Liver (tissue), 9 donors: ENCODE data around the gene LIM2. TPM values are rescaled to one million over a fixed set of nuclear protein-coding genes. Genes with fewer than 3 reads are reported as not detected.
A peak's percentile ranks its signal among the peaks of the same experiment; 100 is the strongest.

Source experiments
- DNase-seq: peaks from one replicate; pipeline ENCODE4 v3.0.0-alpha.2; 2017; ENCODE audit warnings: low spot score
- H3K27ac ChIP-seq, 2 donors: one replicate each; pipeline ENCODE4 v1.7.0; 2013; ENCODE audit warnings: inconsistent platforms in 2 of 2, low read length in 2 of 2, control low read depth in 1 of 2, low read depth in 1 of 2, mild to moderate bottlenecking in 1 of 2
- H3K27me3 ChIP-seq, 4 donors: one replicate each; pipeline versions ENCODE4 v1.6.1 to v1.7.0; 2013; ENCODE audit warnings: low read length in 3 of 4, inconsistent platforms in 1 of 4, mild to moderate bottlenecking in 1 of 4, moderate library complexity in 1 of 4; ENCODE audit not compliant: control insufficient read depth in 4 of 4, insufficient read depth in 4 of 4
- H3K36me3 ChIP-seq, 4 donors: one replicate each; pipeline versions ENCODE4 v1.6.1 to v1.7.0; 2013; ENCODE audit warnings: low read length in 3 of 4, mild to moderate bottlenecking in 3 of 4, low read depth in 1 of 4, moderate library complexity in 1 of 4; ENCODE audit not compliant: control insufficient read depth in 4 of 4, insufficient read depth in 3 of 4
- H3K4me1 ChIP-seq, 4 donors: one replicate each; pipeline versions ENCODE4 v1.6.1 to v1.7.0; 2013; ENCODE audit warnings: low read length in 3 of 4, mild to moderate bottlenecking in 3 of 4, moderate library complexity in 1 of 4; ENCODE audit not compliant: control insufficient read depth in 4 of 4, insufficient read depth in 4 of 4
- H3K4me3 ChIP-seq, 3 donors: one replicate each; pipeline versions ENCODE4 v1.6.1 to v1.7.0; 2013; ENCODE audit warnings: low read length in 3 of 3, control low read depth in 1 of 3, low read depth in 1 of 3, mild to moderate bottlenecking in 1 of 3
- H3K9ac ChIP-seq, 2 donors: one replicate each; pipeline ENCODE4 v1.7.0; 2013; ENCODE audit warnings: low read length in 2 of 2, mild to moderate bottlenecking in 2 of 2, moderate library complexity in 2 of 2, control low read depth in 1 of 2, low read depth in 1 of 2
- H3K9me3 ChIP-seq, 4 donors: one replicate each; pipeline versions ENCODE4 v1.6.1 to v1.7.0; 2013; ENCODE audit warnings: low read length in 3 of 4; ENCODE audit not compliant: control insufficient read depth in 4 of 4
- EGR1 ChIP-seq, 2 donors: IDR thresholded peaks; 2 replicates each; pipeline ENCODE4 v1.6.1; 2016 to 2018; ENCODE audit warnings: antibody characterized with exemption in 2 of 2, low read depth in 2 of 2
- FOXA1 ChIP-seq: IDR thresholded peaks from 2 replicates; pipeline ENCODE4 v1.6.1; 2016; ENCODE audit warnings: antibody characterized with exemption
- GABPA ChIP-seq, 2 donors: IDR thresholded peaks in 1 of 2; conservative IDR thresholded peaks in 1 of 2; 2 replicates each; pipeline ENCODE4 v1.6.1; 2016; ENCODE audit warnings: antibody characterized with exemption in 2 of 2, mild to moderate bottlenecking in 1 of 2, moderate library complexity in 1 of 2
- HNF4A ChIP-seq, 2 donors: conservative IDR thresholded peaks; 2 replicates each; pipeline ENCODE4 v1.6.1; 2016; ENCODE audit warnings: antibody characterized with exemption in 2 of 2, mild to moderate bottlenecking in 2 of 2
- HNF4G ChIP-seq: IDR thresholded peaks from 2 replicates; pipeline ENCODE4 v1.6.1; 2016; ENCODE audit warnings: antibody characterized with exemption
- JUND ChIP-seq, 2 donors: IDR thresholded peaks; 2 replicates each; pipeline ENCODE4 v1.6.1; 2016; ENCODE audit warnings: antibody characterized with exemption in 2 of 2
- NR2F2 ChIP-seq: IDR thresholded peaks from 2 replicates; pipeline ENCODE4 v1.6.1; 2016; ENCODE audit warnings: antibody characterized with exemption
- RAD21 ChIP-seq, 2 donors: IDR thresholded peaks; 2 replicates each; pipeline ENCODE4 v1.6.1; 2016; ENCODE audit warnings: antibody characterized with exemption in 2 of 2, mild to moderate bottlenecking in 2 of 2
- RXRA ChIP-seq, 2 donors: IDR thresholded peaks; 2 replicates each; pipeline ENCODE4 v1.6.1; 2017 to 2018; ENCODE audit warnings: antibody characterized with exemption in 2 of 2, mild to moderate bottlenecking in 1 of 2
- SP1 ChIP-seq: IDR thresholded peaks from 2 replicates; pipeline ENCODE4 v1.6.1; 2018; ENCODE audit warnings: antibody characterized with exemption, mild to moderate bottlenecking
- TAF1 ChIP-seq: conservative IDR thresholded peaks from 2 replicates; pipeline ENCODE4 v1.6.1; 2016; ENCODE audit warnings: antibody characterized with exemption, mild to moderate bottlenecking
- YY1 ChIP-seq: IDR thresholded peaks from 2 replicates; pipeline ENCODE4 v1.6.1; 2016; ENCODE audit warnings: antibody characterized with exemption, mild to moderate bottlenecking
- ZBTB33 ChIP-seq: IDR thresholded peaks from 2 replicates; pipeline ENCODE4 v1.6.1; 2016; ENCODE audit warnings: antibody characterized with exemption
- WGBS: extraction: QIAGEN DNeasy Blood & Tissue Kit; methylation state at CpG from one replicate; pipeline ENCODE4 v1.1.7; 2013; 5-methylcytosine and 5-hydroxymethylcytosine counted together
- polyA plus RNA-seq, 2 donors: library from polyadenylated mRNA; stranded (reverse) in 1 of 2; unstranded in 1 of 2; fragments of 200-250 nt in 1 of 2; fragments of >200 nt in 1 of 2; fragmentation: Nextera tagmentation in 1 of 2; extraction: Ambion mirVana in 1 of 2; gene quantifications; one replicate each; pipeline versions ENCODE4 v1.2.1 to v1.2.3, GENCODE V29; 2013 to 2015
- total RNA-seq, 2 donors: library from RNA; depleted of rRNA; stranded (reverse); fragments of >200 nt; gene quantifications; one replicate each; pipeline ENCODE4 v1.2.3, GENCODE V29; 2014
- TF ChIP-seq, protein P1 (sequence below): fragments of 150-350 bp; IDR thresholded peaks from 2 replicates; pipeline ENCODE4 v1.5.1; 2017; ENCODE audit warnings: improper control_type of control experiment, low read depth, low read length; ENCODE audit not compliant: missing input control
- TF ChIP-seq, protein P2 (sequence below): IDR thresholded peaks from 2 replicates; pipeline ENCODE4 v1.6.1; 2016; ENCODE audit warnings: antibody characterized with exemption, mild to moderate bottlenecking
- TF ChIP-seq, protein P3 (sequence below): IDR thresholded peaks from 2 replicates; pipeline ENCODE4 v1.6.1; 2016; ENCODE audit warnings: antibody characterized with exemption
- donor health status: healthy.
- donor health status: healthy.
- donor health status: healthy.
- donor health status: healthy.
- donor health status: healthy.

Gene LIM2
- total and polyA plus RNA-seq, 4 donors = not detected

DNA sequence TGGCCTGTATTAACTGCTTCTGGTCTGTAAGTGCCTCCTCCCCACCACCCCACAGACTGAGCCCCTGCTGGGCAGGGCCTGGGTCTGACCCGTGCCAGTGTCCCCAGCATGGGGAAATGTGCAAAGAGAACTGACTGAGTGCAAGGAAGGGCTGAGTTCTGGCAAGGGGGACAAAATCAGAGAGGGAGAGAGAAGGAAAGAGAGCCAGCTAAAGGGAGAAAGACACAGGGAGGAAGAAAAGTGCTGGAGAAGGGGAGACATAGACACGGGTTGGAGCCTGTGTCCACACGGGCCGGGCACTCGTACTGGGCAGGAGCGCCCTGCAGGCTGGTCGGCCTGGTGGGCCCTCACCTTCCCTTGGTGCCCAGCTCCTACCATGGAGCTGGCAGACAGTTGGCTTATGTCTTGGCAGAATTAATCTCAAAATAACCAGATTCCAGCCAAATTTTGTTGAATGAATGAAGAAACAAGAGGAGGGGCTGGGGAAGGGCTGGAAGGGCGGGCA is 16.5 kb downstream of the LIM2 start:
- peaks cover 0 to 13% (median 5%) of the 10 kb centered on the region in 4 donors for H3K4me1 ChIP-seq
- no peaks in the 10 kb centered on the region for H3K9me3 ChIP-seq
- DNase-seq = no peak
- TF ChIP-seq EGR1 (IDR thresholded peaks at IDR 0.05; ENCODE audit: low read depth in 2 of 2) = no peak
- TF ChIP-seq HNF4G = no peak
- no peak for TF ChIP-seq SP1
- TF ChIP-seq, protein P1, sequence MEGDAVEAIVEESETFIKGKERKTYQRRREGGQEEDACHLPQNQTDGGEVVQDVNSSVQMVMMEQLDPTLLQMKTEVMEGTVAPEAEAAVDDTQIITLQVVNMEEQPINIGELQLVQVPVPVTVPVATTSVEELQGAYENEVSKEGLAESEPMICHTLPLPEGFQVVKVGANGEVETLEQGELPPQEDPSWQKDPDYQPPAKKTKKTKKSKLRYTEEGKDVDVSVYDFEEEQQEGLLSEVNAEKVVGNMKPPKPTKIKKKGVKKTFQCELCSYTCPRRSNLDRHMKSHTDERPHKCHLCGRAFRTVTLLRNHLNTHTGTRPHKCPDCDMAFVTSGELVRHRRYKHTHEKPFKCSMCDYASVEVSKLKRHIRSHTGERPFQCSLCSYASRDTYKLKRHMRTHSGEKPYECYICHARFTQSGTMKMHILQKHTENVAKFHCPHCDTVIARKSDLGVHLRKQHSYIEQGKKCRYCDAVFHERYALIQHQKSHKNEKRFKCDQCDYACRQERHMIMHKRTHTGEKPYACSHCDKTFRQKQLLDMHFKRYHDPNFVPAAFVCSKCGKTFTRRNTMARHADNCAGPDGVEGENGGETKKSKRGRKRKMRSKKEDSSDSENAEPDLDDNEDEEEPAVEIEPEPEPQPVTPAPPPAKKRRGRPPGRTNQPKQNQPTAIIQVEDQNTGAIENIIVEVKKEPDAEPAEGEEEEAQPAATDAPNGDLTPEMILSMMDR = no peak
- TF ChIP-seq JUND (IDR thresholded peaks at IDR 0.05) = no peak
- TF ChIP-seq RAD21 (IDR thresholded peaks at IDR 0.05) = no peak
- no peak for TF ChIP-seq RXRA (IDR thresholded peaks at IDR 0.05)
- TF ChIP-seq TAF1 = no peak
- TF ChIP-seq HNF4A (conservative IDR thresholded peaks at IDR 0.05) = no peak
- no peak overlapping the region for H3K9ac ChIP-seq
- H3K36me3 ChIP-seq = no peaks in the 10 kb centered on the region
- WGBS = 79% methylated on average over 8 of the region's 8 CpGs
- peak overlapping the region in 1 of 3 donors; percentile 5 for H3K4me3 ChIP-seq
- H3K27ac ChIP-seq = no peak overlapping the region
- H3K27me3 ChIP-seq = no peaks in the 10 kb centered on the region

- Histone ChIP-seq H3K4me1 (peaks cover 0 to 18% (median 9%) of the 10 kb centered on the region in 4 donors), H3K27me3 (no peaks in the 10 kb centered on the region), H3K4me3 (no peak overlapping the region), H3K9ac (no peak overlapping the region), H3K27ac (no peak overlapping the region), H3K9me3 (no peaks in the 10 kb centered on the region), H3K36me3 (no peaks in the 10 kb centered on the region)
- WGBS = 87% methylated on average over 4 of the region's 4 CpGs
- TF ChIP-seq YY1 = no peak
- no peak for TF ChIP-seq GABPA (IDR thresholded peaks at IDR 0.05 in 1 of 2, conservative IDR thresholded peaks at IDR 0.05 in 1 of 2)
- TF ChIP-seq HNF4G = no peak
- no peak for TF ChIP-seq HNF4A (conservative IDR thresholded peaks at IDR 0.05)
- TF ChIP-seq NR2F2 = no peak
- TF ChIP-seq SP1 = no peak
- TF ChIP-seq, protein P2, sequence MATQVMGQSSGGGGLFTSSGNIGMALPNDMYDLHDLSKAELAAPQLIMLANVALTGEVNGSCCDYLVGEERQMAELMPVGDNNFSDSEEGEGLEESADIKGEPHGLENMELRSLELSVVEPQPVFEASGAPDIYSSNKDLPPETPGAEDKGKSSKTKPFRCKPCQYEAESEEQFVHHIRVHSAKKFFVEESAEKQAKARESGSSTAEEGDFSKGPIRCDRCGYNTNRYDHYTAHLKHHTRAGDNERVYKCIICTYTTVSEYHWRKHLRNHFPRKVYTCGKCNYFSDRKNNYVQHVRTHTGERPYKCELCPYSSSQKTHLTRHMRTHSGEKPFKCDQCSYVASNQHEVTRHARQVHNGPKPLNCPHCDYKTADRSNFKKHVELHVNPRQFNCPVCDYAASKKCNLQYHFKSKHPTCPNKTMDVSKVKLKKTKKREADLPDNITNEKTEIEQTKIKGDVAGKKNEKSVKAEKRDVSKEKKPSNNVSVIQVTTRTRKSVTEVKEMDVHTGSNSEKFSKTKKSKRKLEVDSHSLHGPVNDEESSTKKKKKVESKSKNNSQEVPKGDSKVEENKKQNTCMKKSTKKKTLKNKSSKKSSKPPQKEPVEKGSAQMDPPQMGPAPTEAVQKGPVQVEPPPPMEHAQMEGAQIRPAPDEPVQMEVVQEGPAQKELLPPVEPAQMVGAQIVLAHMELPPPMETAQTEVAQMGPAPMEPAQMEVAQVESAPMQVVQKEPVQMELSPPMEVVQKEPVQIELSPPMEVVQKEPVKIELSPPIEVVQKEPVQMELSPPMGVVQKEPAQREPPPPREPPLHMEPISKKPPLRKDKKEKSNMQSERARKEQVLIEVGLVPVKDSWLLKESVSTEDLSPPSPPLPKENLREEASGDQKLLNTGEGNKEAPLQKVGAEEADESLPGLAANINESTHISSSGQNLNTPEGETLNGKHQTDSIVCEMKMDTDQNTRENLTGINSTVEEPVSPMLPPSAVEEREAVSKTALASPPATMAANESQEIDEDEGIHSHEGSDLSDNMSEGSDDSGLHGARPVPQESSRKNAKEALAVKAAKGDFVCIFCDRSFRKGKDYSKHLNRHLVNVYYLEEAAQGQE = no peak
- no peak for TF ChIP-seq RXRA (IDR thresholded peaks at IDR 0.05)
- TF ChIP-seq, protein P3, sequence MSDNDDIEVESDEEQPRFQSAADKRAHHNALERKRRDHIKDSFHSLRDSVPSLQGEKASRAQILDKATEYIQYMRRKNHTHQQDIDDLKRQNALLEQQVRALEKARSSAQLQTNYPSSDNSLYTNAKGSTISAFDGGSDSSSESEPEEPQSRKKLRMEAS = no peak
- no peak for TF ChIP-seq JUND (IDR thresholded peaks at IDR 0.05)
- TF ChIP-seq, protein P1 = no peak
- TF ChIP-seq FOXA1 = no peak
- no peak for TF ChIP-seq TAF1
- TF ChIP-seq RAD21 (IDR thresholded peaks at IDR 0.05) = no peak
- no peak for TF ChIP-seq ZBTB33
- no peak for TF ChIP-seq EGR1 (IDR thresholded peaks at IDR 0.05; ENCODE audit: low read depth in 2 of 2)
- no peak for DNase-seq
Observed at GRCh38 chr19:51370230-51370629, 17.5 kb downstream of the LIM2 start.
